IMR-90 (cell line): Measurements from ENCODE around the gene AKAP13. TPM values are rescaled to one million over a fixed set of nuclear protein-coding genes. Genes with fewer than 3 reads are reported as not detected.

Source experiments
- ATAC-seq: fragments of 200-7000 bp; cut with Tn5 transposase; 2 replicates; pipeline ENCODE4 v1.9.1; 2020; ENCODE audit warnings: low read depth, mild to moderate bottlenecking, moderate library complexity
- BruUV-seq: library from RNA; stranded (reverse); fragments of 400-500 nt; replicated peaks from 2 replicates; lab custom pipeline; 2021; lab: Mats Ljungman, UMichigan
- CTCF ChIA-PET: fragments of 300-600 bp; formaldehyde crosslinking; extraction: SDS; loops from one replicate; lab custom pipeline; 2021; ENCODE audit warnings: antibody characterized with exemption; lab: Yijun Ruan, JAX
- POLR2A ChIA-PET: fragments of 300-600 bp; sonication (Branson Sonifier 250); formaldehyde crosslinking; loops from one replicate; lab custom pipeline; 2022; ENCODE audit warnings: antibody characterized with exemption; ENCODE audit not compliant: unreplicated experiment; lab: Charles Lee
- DNase-seq: peaks from one replicate; pipeline ENCODE4 v3.0.0; 2013
- H2AFZ ChIP-seq: replicated peaks from 2 replicates; pipeline ENCODE3; 2013; ENCODE audit warnings: low read length, mild to moderate bottlenecking; ENCODE audit not compliant: poor library complexity
- H2AK5ac ChIP-seq: 2 replicates; pipeline ENCODE4 v1.6.1; 2013; ENCODE audit warnings: low read depth, low read length, inconsistent platforms
- H2AK9ac ChIP-seq: replicated peaks from 2 replicates; pipeline ENCODE3; 2013; ENCODE audit warnings: mild to moderate bottlenecking, low read depth, low read length, moderate library complexity; ENCODE audit not compliant: poor library complexity
- H2BK120ac ChIP-seq: 2 replicates; pipeline ENCODE4 v1.6.1; 2013; ENCODE audit warnings: low read depth, low read length, inconsistent platforms
- H2BK15ac ChIP-seq: 3 replicates; pipeline ENCODE4 v1.6.1; 2013; ENCODE audit warnings: low read depth, low read length, inconsistent platforms
- H2BK20ac ChIP-seq: 2 replicates; pipeline ENCODE4 v1.6.1; 2013; ENCODE audit warnings: low read depth, mild to moderate bottlenecking, inconsistent platforms, low read length, moderate library complexity
- H2BK5ac ChIP-seq: 2 replicates; pipeline ENCODE4 v1.6.1; 2013; ENCODE audit warnings: mild to moderate bottlenecking, low read depth, low read length, inconsistent platforms; ENCODE audit not compliant: poor library complexity, severe bottlenecking
- H3K14ac ChIP-seq: replicated peaks from 2 replicates; pipeline ENCODE4 v1.6.1; 2013; ENCODE audit warnings: low read depth, low read length, inconsistent platforms
- H3K18ac ChIP-seq: 2 replicates; pipeline ENCODE4 v1.6.1; 2013; ENCODE audit warnings: low read depth, low read length, control low read depth
- H3K23ac ChIP-seq: 2 replicates; pipeline ENCODE4 v1.6.1; 2013; ENCODE audit warnings: low read depth, low read length, inconsistent platforms
- H3K27ac ChIP-seq: 2 replicates; pipeline ENCODE4 v1.5.1; 2013; ENCODE audit warnings: mild to moderate bottlenecking, control low read depth, low read length; ENCODE audit not compliant: insufficient read depth
- H3K27me3 ChIP-seq: 2 replicates; pipeline ENCODE4 v1.6.1; 2013; ENCODE audit warnings: low read length; ENCODE audit not compliant: control insufficient read depth, insufficient read depth
- H3K36me3 ChIP-seq: 2 replicates; pipeline ENCODE4 v1.6.1; 2013; ENCODE audit warnings: low read length, mixed read lengths; ENCODE audit not compliant: control insufficient read depth, insufficient read depth
- H3K4ac ChIP-seq: 2 replicates; pipeline ENCODE4 v1.6.1; 2013; ENCODE audit warnings: low read depth, low read length, inconsistent platforms
- H3K4me1 ChIP-seq: 2 replicates; pipeline ENCODE4 v1.6.1; 2013; ENCODE audit warnings: low read length, mixed read lengths; ENCODE audit not compliant: control insufficient read depth, insufficient read depth
- H3K4me2 ChIP-seq: 2 replicates; pipeline ENCODE4 v1.6.1; 2013; ENCODE audit warnings: low read depth, mild to moderate bottlenecking, control low read depth, low read length, moderate library complexity
- H3K4me3 ChIP-seq: 2 replicates; pipeline ENCODE4 v1.5.1; 2013; ENCODE audit warnings: low read depth, mild to moderate bottlenecking, control low read depth, low read length, moderate library complexity; ENCODE audit not compliant: insufficient read depth
- H3K56ac ChIP-seq: 2 replicates; pipeline ENCODE4 v1.6.1; 2013; ENCODE audit warnings: low read length, inconsistent platforms; ENCODE audit not compliant: insufficient read depth; ENCODE audit errors: extremely low read depth
- H3K79me1 ChIP-seq, 2 experiments: 2 replicates each; pipeline ENCODE4 v1.6.1; 2013; ENCODE audit warnings: low read length in 2 of 2, inconsistent platforms in 1 of 2, low read depth in 1 of 2
- H3K9ac ChIP-seq: 2 replicates; pipeline ENCODE4 v1.6.1; 2013; ENCODE audit warnings: low read depth, low read length, control low read depth
- H3K9me1 ChIP-seq: 2 replicates; pipeline ENCODE4 v1.6.1; 2013; ENCODE audit warnings: low read length, inconsistent platforms; ENCODE audit not compliant: insufficient read depth
- H3K9me3 ChIP-seq: 2 replicates; pipeline ENCODE4 v1.6.1; 2013; ENCODE audit warnings: low read length; ENCODE audit not compliant: control insufficient read depth, insufficient read depth
- H4K20me1 ChIP-seq: 2 replicates; pipeline ENCODE4 v1.6.1; 2013; ENCODE audit warnings: low read length, inconsistent platforms; ENCODE audit not compliant: insufficient read depth
- H4K5ac ChIP-seq: 2 replicates; pipeline ENCODE4 v1.6.1; 2013; ENCODE audit warnings: mild to moderate bottlenecking, low read depth, low read length, control low read depth
- H4K8ac ChIP-seq, 2 experiments: 2 replicates each; pipeline ENCODE4 v1.6.1; 2013; ENCODE audit warnings: low read depth in 2 of 2, low read length in 2 of 2, control low read depth in 1 of 2, inconsistent platforms in 1 of 2
- H4K91ac ChIP-seq: 2 replicates; pipeline ENCODE4 v1.6.1; 2013; ENCODE audit warnings: low read depth, low read length, inconsistent platforms; ENCODE audit not compliant: insufficient read depth
- NFE2L2 ChIP-seq: fragments of 150-350 bp; IDR thresholded peaks from 2 replicates; pipeline ENCODE4 v1.6.1; 2016; ENCODE audit warnings: low read depth, mild to moderate bottlenecking, low read length
- WGBS, 2 experiments: methylation state at CpG; one replicate each; pipeline versions ENCODE4 v1.1.5 to v1.1.7; 2013; ENCODE audit warnings: missing lambda C conversion rate in 2 of 2; ENCODE audit not compliant: insufficient read length in 1 of 2; ENCODE audit errors: extremely low coverage in 2 of 2; 5-methylcytosine and 5-hydroxymethylcytosine counted together
- dilution Hi-C: fragments of 300-500 bp; cut with HindIII; formaldehyde crosslinking; loops from one replicate; pipeline ENCODE4 v1.14.3; 2018; ENCODE audit warnings: low sequenced_read_pairs; ENCODE audit not compliant: unreplicated experiment
- in situ Hi-C: fragments of 300-500 bp; cut with MboI; formaldehyde crosslinking; loops from 3 replicates; pipeline ENCODE4 v1.14.3; 2019; ENCODE audit warnings: low sequenced_read_pairs, inconsistent platforms, mixed read lengths
- intact Hi-C: fragments of 100-400 bp; cut with micrococcal nuclease; formaldehyde crosslinking; loops from 2 replicates; pipeline ENCODE4 v1.10.0; 2022
- polyA plus RNA-seq, 3 experiments: library from polyadenylated mRNA; depleted of rRNA; stranded (reverse); fragments of >200 nt; gene quantifications; 2 replicates each; pipeline ENCODE4 v1.2.3, GENCODE V29; 2012; ENCODE audit warnings: low replicate concordance in 1 of 3
- total RNA-seq: library from RNA; depleted of rRNA; stranded (reverse); fragments of >200 nt; gene quantifications from 2 replicates; pipeline ENCODE4 v1.2.3, GENCODE V29; 2012

AKAP13 gene
- total and polyA plus RNA-seq, 2 of the 4 experiments (the other 2 are of a cell fraction) = 10.4 to 46.4 TPM

DNA sequence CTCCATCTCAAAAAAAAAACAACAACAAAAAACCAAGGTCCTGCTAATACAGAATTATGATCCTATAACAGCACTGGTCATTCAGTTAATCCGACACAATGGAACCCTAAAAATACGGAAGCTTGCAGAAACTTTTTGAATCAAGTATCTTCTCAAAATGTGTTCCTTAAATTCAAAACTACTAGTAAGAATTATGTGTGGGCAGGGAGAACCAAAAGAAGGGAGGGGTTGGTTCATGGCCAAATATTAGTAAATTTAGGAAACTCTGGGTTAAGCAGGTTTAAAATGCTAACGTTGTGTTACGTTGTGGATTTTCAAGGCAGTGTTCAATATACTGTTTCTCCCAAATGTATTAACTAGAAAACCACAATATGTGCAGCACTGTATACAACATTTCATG, 298.8 kb downstream of the AKAP13 start:
- TF ChIP-seq NFE2L2 = no peak
- dilution Hi-C loops = no loop called here
- no TSS peak for BruUV-seq

More for the DNA sequence above, 298.8 kb downstream of the AKAP13 start:
- Histone ChIP-seq H3K4me2 (no peak overlapping the region), H3K9me3 (no peaks in the 10 kb centered on the region), H2AK5ac (no peak overlapping the region), H3K36me3 (peaks cover 3% of the 10 kb centered on the region), H3K14ac (no peak overlapping the region), H3K4ac (no peak overlapping the region), H3K9me1 (peaks cover 5% of the 10 kb centered on the region), H4K8ac (no peak overlapping the region), H2BK20ac (no peak overlapping the region), H2BK120ac (no peak overlapping the region), H3K4me3 (no peak overlapping the region), H3K4me1 (peaks cover 2% of the 10 kb centered on the region; the same call in 1 of the 2 replicates), H3K18ac (no peak overlapping the region), H3K9ac (no peak overlapping the region), H2BK5ac (no peak overlapping the region), H4K5ac (no peak overlapping the region), H3K79me1 (peaks cover 0 to 21% of the 10 kb centered on the region in 2 experiments; a peak in 3 of 4 replicates), H4K20me1 (no peaks in the 10 kb centered on the region), H2AFZ (no peak overlapping the region), H3K27me3 (no peaks in the 10 kb centered on the region), H3K23ac (no peak overlapping the region), H3K56ac (no peak overlapping the region), H4K91ac (no peak overlapping the region), H2AK9ac (no peak overlapping the region), H2BK15ac (no peak overlapping the region), H3K27ac (no peak overlapping the region)
- POLR2A ChIA-PET = no interaction called here
- no CpG with 5 or more reads among the region's 4 CpGs for WGBS, 2 experiments
- CTCF ChIA-PET = no interaction called here
- ATAC-seq = no peak
- in situ Hi-C loops = no loop called here
- DNase-seq = no peak
- intact Hi-C loops = no loop called here
